Activated T-helper 1 cell treated with Interleukin-2 at 50 U/mL for 16 hours (primary cell): ENCODE measurements around the gene H19.

ENCODE experiments used
- DNase-seq: peaks from one replicate; pipeline ENCODE4 v3.0.0-alpha.2; 2020; ENCODE audit warnings: low read depth

H19 gene

GRCh38 chr11:1997755-1998154 is at the start of gene H19:
TSS of gene H19 (minus strand) at chr11:1997842.
- no peak for DNase-seq

DNA sequence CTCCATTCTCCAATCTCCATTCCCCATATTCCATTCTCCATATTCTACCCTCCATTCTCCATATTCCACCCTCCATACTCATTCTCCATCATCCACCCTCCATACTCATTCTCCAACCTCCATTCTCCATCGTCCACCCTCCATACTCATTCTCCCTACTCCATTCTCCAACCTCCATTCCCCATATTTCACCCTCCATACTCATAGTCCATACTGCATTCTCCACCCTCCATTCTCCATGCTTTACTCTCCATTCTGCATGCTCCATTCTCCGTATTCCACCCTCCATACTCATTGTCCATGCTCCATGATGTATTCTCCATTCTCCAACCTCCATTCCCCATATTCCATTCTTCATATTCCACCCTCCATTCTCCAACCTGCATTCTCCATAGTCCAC is 44.3 kb upstream of the H19 start:
- DNase-seq, result no peak

- DNase-seq, result no peak
These were observed 43.5 kb upstream of the H19 start for GRCh38 chr11:2041153-2041552.

DNA sequence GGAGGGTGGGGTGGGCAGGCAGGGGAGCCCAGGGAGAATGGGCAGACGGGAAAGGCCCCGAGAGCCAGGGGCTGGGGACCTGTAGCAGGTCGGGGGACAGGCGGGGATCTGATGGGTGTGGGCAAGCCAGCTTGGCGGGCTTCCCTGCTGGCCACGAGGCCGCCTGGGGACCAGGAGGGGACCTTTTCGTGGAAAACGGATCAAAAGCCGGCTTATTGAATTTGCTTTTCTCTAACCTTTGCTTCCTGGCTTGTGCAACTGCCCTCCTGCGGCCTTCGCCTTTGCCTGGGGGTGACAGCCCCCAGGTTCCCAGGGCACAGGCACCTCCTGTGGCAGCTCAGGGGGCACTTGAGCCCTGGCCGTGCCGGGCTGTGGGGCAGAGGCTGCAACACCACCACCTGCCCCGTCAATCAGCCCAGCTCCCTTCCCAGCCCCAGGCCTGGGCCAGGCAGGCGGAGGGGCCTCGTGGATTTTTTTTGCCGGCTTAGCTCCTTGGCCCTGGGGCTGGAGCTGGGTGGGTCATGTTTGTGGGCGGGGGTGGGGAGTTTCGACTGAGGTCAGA is 41.6 kb upstream of the H19 start:
- DNase-seq, result no peak

DNA sequence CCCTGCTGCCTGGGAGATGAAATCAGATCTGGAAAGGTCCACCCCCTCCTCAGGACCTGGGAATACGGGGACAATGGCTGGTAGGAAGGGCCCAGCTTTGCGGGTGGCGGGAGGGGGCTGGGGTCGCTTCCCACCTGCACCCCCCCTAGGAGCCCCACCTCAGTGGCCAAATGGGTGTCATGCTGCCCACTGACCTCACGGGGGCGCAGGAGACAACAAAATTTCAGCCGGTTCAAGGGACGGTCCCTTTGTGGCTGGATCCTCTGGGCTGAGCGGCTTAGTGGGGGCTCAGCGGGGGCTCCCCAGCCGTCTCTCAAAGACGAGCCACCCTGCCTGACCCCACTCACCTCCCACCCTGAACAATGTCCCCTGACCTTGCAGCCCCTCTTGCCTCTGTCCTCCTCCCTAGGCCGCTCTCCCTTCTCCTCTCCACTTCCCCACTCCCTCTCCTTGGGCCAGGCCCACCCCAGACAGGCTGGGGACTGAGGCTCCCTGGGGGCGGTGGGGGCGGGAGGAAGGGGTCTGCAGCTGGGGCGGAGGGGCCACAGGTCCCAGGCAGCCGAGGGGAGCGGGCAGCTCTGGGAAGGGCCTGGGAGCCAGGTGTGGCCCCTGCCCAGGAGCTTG is 39.3 kb upstream of the H19 start:
- DNase-seq, result no peak

DNA sequence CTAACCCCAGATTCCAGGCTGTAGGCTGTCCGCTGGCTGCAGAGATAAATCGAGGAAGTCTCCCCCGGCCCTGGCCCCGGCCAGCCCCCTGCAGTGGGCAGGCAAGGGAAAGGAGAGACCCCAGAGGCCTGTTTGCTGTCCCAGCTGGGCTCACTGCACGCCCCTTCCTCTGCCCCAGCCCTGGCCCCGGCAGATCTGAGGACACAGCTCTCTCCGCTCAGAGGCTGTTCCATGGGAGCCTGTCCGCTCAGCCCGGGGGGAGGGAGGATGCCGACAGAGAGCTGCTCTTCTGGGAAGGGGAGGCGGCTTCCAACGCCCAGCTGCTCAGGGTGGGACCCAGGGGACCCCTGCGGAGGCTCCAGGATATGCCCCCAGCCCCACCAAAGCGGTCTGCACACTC is 37.7 kb upstream of the H19 start:
- DNase-seq, result no peak

- DNase-seq, result no peak
These were observed 33.4 kb upstream of the H19 start for GRCh38 chr11:2031058-2031457.

DNA sequence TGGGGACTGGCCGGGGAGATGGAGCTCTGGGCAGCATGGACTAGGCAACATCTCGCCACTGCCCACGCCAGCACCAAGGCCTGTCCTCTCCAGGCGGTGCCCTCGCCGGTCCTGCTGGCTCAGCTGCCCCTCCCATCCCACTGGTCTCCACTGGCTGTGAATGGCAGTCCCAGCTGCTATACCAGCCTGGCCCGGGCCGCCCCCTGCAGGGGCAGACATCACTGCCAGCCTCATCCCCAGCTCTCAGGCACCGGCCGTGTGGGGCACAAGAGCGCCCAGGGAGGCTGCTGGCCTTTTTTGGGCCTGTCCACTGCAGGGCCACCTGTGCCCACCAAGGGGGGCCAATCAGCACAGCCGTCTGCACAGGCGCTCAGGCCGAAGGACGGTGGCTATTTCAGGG is 30.1 kb upstream of the H19 start:
- DNase-seq, result no peak

DNA sequence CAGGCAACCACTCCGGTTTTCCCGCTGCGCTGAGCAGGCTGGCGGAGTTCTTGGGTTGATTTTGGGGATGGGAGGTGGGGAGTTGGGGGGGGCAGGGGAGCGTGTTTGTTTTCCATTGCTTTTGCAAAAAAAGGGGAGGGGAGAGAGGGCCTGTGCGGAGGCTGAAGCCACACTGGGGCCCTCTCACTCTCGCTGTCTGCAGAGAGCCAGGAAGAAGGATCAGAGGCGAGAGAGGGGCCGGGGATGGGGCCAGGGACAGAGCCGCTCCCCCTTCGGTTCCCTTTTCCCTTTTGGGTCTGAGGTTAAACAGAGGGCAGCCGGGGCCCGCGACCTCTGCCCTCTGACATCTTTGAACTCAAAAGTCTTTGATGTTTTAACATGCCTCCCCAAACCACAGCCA is 17.4 kb upstream of the H19 start:
- no peak for DNase-seq

GRCh38 chr11:2012440-2012839 is 14.8 kb upstream of the H19 start:
- no peak for DNase-seq

- DNase-seq, result no peak
These were observed 6.8 kb upstream of the H19 start for GRCh38 chr11:2004466-2004865.

DNA sequence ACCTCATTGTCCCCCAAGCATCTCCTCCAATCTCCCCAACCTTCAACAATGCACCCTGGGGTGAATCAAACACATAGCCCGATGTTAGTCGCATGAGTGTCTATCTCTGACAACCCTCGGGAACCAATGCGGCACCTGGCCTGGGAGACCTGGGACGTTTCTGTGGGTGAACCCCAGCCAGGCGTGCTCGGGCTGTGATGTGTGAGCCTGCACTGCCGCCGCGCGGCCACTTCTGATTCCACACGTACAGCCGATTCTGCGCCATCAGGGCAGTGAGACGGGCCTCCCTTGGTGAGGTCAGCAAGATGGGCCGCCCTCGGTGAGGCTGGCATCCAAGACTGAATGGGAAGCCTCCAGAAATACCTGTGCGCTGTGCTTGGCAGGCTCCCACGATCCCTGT is 5.2 kb upstream of the H19 start:
- no peak for DNase-seq

- no peak for DNase-seq
These were observed 4.6 kb upstream of the H19 start for GRCh38 chr11:2002042-2002776.

GRCh38 chr11:1998861-1999260 is 1.2 kb upstream of the H19 start:
- DNase-seq, result no peak

- DNase-seq, result no peak
These were observed 648 bp upstream of the H19 start for GRCh38 chr11:1998290-1998689.

- DNase-seq, result no peak
These were observed 3.5 kb downstream of the H19 start for GRCh38 chr11:1994121-1994520.

DNA sequence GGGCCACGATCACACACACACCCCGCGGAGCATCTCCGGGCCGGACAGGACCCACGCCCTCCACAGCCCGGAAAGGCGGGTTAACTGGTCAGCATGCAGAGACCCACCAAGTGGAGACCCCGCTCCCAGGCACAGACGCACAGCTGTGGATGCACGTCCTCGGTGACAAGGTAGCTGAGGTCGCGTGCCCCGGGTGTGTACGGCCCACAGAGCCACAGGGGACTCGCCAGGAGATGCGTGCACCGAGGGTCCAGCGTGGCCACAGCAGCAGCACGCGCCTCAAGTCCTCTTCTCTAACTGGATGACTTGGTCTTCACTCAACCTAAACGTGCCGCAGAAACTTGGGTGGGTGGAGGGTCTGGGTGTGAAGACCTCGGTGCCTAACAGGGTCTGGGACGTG is 5.5 kb downstream of the H19 start:
- DNase-seq, result no peak

DNA sequence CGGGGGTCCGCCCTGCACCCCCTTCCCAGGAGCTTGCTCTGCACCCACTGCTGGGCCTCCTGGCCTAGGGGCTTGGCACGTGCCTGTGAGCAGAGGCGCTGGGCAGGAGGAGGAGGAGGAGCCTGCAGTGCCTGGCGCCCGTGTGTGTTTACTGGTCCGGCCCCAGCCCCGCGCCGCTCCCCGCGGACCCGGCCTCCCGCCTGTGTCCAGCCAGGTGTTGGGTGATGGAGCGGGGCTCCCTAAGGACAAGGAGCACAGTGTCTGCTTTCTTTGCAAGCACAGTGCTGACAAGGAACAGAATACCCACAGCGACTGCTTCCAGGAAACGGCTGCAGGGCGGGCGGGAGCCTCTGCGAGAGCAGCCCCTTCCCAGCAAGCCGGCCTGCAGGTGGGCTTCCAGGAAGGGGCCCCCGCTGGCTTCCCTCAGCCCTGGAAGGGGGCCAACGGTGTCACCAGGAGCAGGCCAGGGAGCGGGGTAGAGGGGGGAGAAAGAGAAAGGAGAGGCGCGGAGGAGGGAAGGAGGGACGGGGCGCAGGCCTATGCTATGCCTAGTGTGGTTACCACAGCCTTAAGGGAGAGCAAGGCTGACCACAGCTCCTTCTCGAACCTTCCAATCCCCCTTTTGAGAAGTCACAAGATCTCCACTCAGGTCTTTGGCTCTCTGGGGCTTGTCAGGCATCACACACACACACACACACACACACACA is 6.6 kb downstream of the H19 start:
- DNase-seq, result no peak

- no peak for DNase-seq
These were observed 7.7 kb downstream of the H19 start for GRCh38 chr11:1989953-1990352.

DNA sequence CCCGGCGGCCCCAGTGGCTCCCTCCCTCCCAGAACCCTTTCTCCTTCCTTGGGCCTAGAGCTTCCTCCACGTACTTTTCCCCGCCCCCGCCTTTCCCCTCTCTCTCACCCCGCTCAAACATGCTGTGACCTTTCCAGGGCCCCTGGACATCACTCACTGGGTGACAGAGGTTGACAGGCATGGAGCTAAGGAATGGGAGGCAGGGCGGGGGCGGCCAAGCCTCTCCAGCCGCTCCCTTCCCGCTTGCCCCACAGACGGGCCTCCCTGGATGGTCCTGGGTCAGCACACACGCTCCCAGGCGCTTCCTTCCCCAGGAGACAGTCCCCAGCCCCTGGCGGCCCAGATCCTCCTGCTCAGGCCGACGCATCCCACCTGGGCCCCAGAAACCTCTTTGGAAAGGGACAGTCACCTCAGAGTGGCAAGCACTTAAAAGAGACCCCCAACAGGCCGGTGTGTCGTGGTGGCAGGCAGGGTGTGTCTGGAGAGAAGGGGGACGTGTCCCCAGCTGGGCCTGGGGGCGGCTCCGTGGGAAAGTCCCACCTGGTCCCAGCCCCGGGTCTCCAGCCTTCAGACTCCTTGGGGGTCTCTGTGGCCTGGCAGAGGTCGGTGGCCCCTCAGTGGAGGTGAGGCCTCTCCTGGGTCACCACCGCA is 8.8 kb downstream of the H19 start:
- DNase-seq, result no peak

- DNase-seq, result no peak
These were observed 9.5 kb downstream of the H19 start for GRCh38 chr11:1988174-1988573.

DNA sequence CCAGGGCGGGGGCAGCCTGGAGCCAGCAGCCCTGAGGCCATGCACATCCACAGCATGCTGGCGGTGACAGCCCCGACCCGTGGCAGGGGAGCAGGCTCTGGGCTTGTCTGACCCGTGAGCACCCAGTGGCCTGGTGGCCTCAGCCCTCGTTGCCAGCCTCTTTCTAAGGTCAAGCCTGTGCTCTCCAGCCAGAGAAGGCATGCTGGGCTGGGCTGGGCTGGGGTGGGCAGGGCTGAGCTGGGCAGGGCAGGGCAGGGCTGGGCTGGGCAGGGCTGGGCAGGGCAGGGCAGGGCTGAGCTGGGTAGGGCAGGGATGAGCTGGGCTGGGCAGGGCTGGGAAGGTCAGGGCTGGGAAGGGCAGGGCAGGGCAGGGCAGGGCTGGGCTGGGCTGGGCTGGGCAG is 10.6 kb downstream of the H19 start:
- DNase-seq, result no peak

DNA sequence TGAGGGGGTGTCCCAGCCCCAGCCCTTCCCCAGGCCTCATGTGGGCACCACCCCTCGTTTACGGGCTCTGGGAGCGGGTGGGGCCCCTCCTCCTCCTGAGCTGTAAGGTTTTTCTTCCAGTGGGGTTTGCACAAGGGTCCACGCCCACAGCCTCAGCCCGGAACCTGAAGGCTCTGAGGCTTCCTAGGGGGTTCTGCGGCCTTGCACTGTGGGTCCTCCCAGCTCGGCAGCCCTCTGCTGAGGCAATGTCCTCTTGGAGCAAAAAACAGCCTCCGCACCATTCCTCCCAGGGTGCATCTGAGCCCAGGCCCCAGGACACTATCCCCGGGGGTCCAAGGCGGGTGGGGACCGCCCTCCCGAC is 14.1 kb downstream of the H19 start:
- no peak for DNase-seq
